ENCODE results near the gene IFT88. TPM values are rescaled to one million over a fixed set of nuclear protein-coding genes. Genes with fewer than 3 reads are reported as not detected.
A peak's percentile ranks its signal among the peaks of the same experiment; 100 is the strongest.

IFT88 gene
- total and polyA plus RNA-seq, 4 donors: 7.1 to 18.7 (median 10.5) TPM

- DNase-seq (ENCODE audit: low spot score): no peak
- no peak for TF ChIP-seq RAD21 (IDR thresholded peaks at IDR 0.05)
- no peak for TF ChIP-seq TAF1 (conservative IDR thresholded peaks at IDR 0.05)
- TF ChIP-seq CTCF (IDR thresholded peaks at IDR 0.05; ENCODE audit: low read depth, low read length, missing input control): no peak
- TF ChIP-seq FOXA2 (IDR thresholded peaks at IDR 0.05): no peak
- WGBS: 86% methylated on average over 7 of the region's 7 CpGs
- H3K4me1 ChIP-seq (ENCODE audit: control insufficient read depth in 4 of 4, insufficient read depth in 4 of 4, low read length in 3 of 4): peaks cover 3 to 48% (median 28%) of the 10 kb centered on the region in 4 donors
- no peak overlapping the region for H3K4me3 ChIP-seq (ENCODE audit: low read depth in 1 of 3, low read length in 3 of 3)
- no peaks in the 10 kb centered on the region for H3K9me3 ChIP-seq (ENCODE audit: control insufficient read depth in 4 of 4, low read length in 3 of 4)
- peak overlapping the region; percentile 39 to 67 for H3K27ac ChIP-seq (ENCODE audit: low read depth in 1 of 2, low read length in 2 of 2)
- H3K27me3 ChIP-seq (ENCODE audit: control insufficient read depth in 4 of 4, insufficient read depth in 4 of 4, low read length in 3 of 4): no peaks in the 10 kb centered on the region
- H3K36me3 ChIP-seq (ENCODE audit: control insufficient read depth in 4 of 4, insufficient read depth in 3 of 4, low read depth in 1 of 4, low read length in 3 of 4): no peaks in the 10 kb centered on the region
- no peak overlapping the region for H3K9ac ChIP-seq (ENCODE audit: low read depth in 1 of 2, low read length in 2 of 2)
Measured at GRCh38 chr13:20518660-20519100, 48.3 kb upstream of the IFT88 start.

GRCh38 chr13:20519875-20520274 is 47.1 kb upstream of the IFT88 start:
- peak overlapping the region in 1 of 2 donors; percentile 49 for H3K9ac ChIP-seq (ENCODE audit: low read depth in 1 of 2, low read length in 2 of 2)
- no peaks in the 10 kb centered on the region for H3K9me3 ChIP-seq (ENCODE audit: control insufficient read depth in 4 of 4, low read length in 3 of 4)
- H3K4me1 ChIP-seq (ENCODE audit: control insufficient read depth in 4 of 4, insufficient read depth in 4 of 4, low read length in 3 of 4): peaks cover 3 to 45% (median 31%) of the 10 kb centered on the region in 4 donors
- peak overlapping the region; percentile 88 to 89 for H3K27ac ChIP-seq (ENCODE audit: low read depth in 1 of 2, low read length in 2 of 2)
- TF ChIP-seq JUND (IDR thresholded peaks at IDR 0.05): peak in 1 of 2 donors; percentile 53
- TF ChIP-seq EGR1 (IDR thresholded peaks at IDR 0.05; ENCODE audit: low read depth in 2 of 2): peak; percentile 53 to 87
- TF ChIP-seq FOXA2 (IDR thresholded peaks at IDR 0.05): peak; percentile 17
- TF ChIP-seq GABPA (IDR thresholded peaks at IDR 0.05 in 1 of 2, conservative IDR thresholded peaks at IDR 0.05 in 1 of 2): no peak
- TF ChIP-seq CTCF (IDR thresholded peaks at IDR 0.05; ENCODE audit: low read depth, low read length, missing input control): no peak
- TF ChIP-seq REST (IDR thresholded peaks at IDR 0.05): peak; percentile 88
- TF ChIP-seq HNF4A (conservative IDR thresholded peaks at IDR 0.05): peak; percentile 56 to 66
- no peak for TF ChIP-seq HNF4G (IDR thresholded peaks at IDR 0.05)
- TF ChIP-seq FOXA1 (IDR thresholded peaks at IDR 0.05): no peak
- TF ChIP-seq TAF1 (conservative IDR thresholded peaks at IDR 0.05): no peak
- TF ChIP-seq YY1 (IDR thresholded peaks at IDR 0.05): peak; percentile 89
- no peak for TF ChIP-seq ATF3 (IDR thresholded peaks at IDR 0.05)
- peak; percentile 88 for TF ChIP-seq MAX (IDR thresholded peaks at IDR 0.05)
- TF ChIP-seq SP1 (IDR thresholded peaks at IDR 0.05): peak; percentile 98
- TF ChIP-seq RAD21 (IDR thresholded peaks at IDR 0.05): peak; percentile 32 to 54
- TF ChIP-seq RXRA (IDR thresholded peaks at IDR 0.05): peak; percentile 99
- no peak for TF ChIP-seq ZBTB33 (IDR thresholded peaks at IDR 0.05)
- H3K36me3 ChIP-seq (ENCODE audit: control insufficient read depth in 4 of 4, insufficient read depth in 3 of 4, low read depth in 1 of 4, low read length in 3 of 4): no peaks in the 10 kb centered on the region
- WGBS: 26% methylated on average over 1 of the region's 1 CpG
- H3K27me3 ChIP-seq (ENCODE audit: control insufficient read depth in 4 of 4, insufficient read depth in 4 of 4, low read length in 3 of 4): no peaks in the 10 kb centered on the region
- no peak for DNase-seq (ENCODE audit: low spot score)
- H3K4me3 ChIP-seq (ENCODE audit: low read depth in 1 of 3, low read length in 3 of 3): no peak overlapping the region

All from liver (tissue), 9 donors.